Retinal pigment epithelial cell (primary cell): ENCODE results near the gene UBE2D4.
"Not testable (repeated sequence)": the region's sequence is repeated elsewhere in the genome, so short reads cannot be mapped to it uniquely, and the experiment has no call there.

Experiments used
- DNase-seq: peaks from one replicate; pipeline ENCODE4 v3.0.0-alpha.2; 2010; ENCODE audit warnings: low read depth
- H3K4me3 ChIP-seq: 2 replicates; pipeline ENCODE4 v1.5.1; 2011; ENCODE audit warnings: mild to moderate bottlenecking, low read length, control low read depth, moderate library complexity
- CTCF ChIP-seq: conservative IDR thresholded peaks from 2 replicates; pipeline ENCODE4 v1.5.1; 2011; ENCODE audit warnings: low read depth, low read length, control low read depth, inconsistent platforms

UBE2D4 gene

GRCh38 chr7:43977525-43977924 lies 51.3 kb downstream of the UBE2D4 start:
- no peak for TF ChIP-seq CTCF
- H3K4me3 ChIP-seq: no peak overlapping the region
- DNase-seq: no peak

- not testable (repeated sequence) for DNase-seq, H3K4me3 ChIP-seq
Observed at GRCh38 chr7:43978102-43978501, 51.9 kb downstream of the UBE2D4 start.

GRCh38 chr7:43982848-43983247 lies 56.6 kb downstream of the UBE2D4 start:
- not testable (repeated sequence) for H3K4me3 ChIP-seq, DNase-seq

GRCh38 chr7:43983736-43984135 lies 57.5 kb downstream of the UBE2D4 start:
- H3K4me3 ChIP-seq, DNase-seq: not testable (repeated sequence)

- TF ChIP-seq CTCF: peak; percentile 56
- not testable (repeated sequence) for H3K4me3 ChIP-seq
- peak; percentile 3 for DNase-seq
Observed at GRCh38 chr7:43985904-43986864, 59.9 kb downstream of the UBE2D4 start.

GRCh38 chr7:43987476-43987875 lies 61.2 kb downstream of the UBE2D4 start:
- DNase-seq, H3K4me3 ChIP-seq: not testable (repeated sequence)

- not testable (repeated sequence) for H3K4me3 ChIP-seq, DNase-seq
Observed at GRCh38 chr7:43990011-43990585, 63.9 kb downstream of the UBE2D4 start.

GRCh38 chr7:43990829-43991228 lies 64.6 kb downstream of the UBE2D4 start:
- DNase-seq: not testable (repeated sequence)

GRCh38 chr7:43992896-43993295 lies 66.7 kb downstream of the UBE2D4 start:
- not testable (repeated sequence) for H3K4me3 ChIP-seq, DNase-seq

More at GRCh38 chr7:43990829-43991228, 64.6 kb downstream of the UBE2D4 start:
- not testable (repeated sequence) for H3K4me3 ChIP-seq

GRCh38 chr7:43994681-43995080 lies 68.4 kb downstream of the UBE2D4 start:
- not testable (repeated sequence) for DNase-seq, H3K4me3 ChIP-seq

GRCh38 chr7:43997532-43997931 lies 71.3 kb downstream of the UBE2D4 start, which contains the start of gene SPDYE1:
Gene SPDYE1 (plus strand): TSS chr7:43997897. CDS start chr7:43999950, 2,053 bp downstream.
- not testable (repeated sequence) for DNase-seq

More at GRCh38 chr7:43997532-43997931, 71.3 kb downstream of the UBE2D4 start, which contains the start of gene SPDYE1:
- H3K4me3 ChIP-seq: not testable (repeated sequence)
